Panc1 (cell line): ENCODE measurements around the gene EEF2. TPM values are rescaled to one million over a fixed set of nuclear protein-coding genes. Genes with fewer than 3 reads are reported as not detected.

Experiments
- ATAC-seq: fragments of 200-7000 bp; cut with Tn5 transposase; 2 replicates; pipeline ENCODE4 v1.9.1; 2020; ENCODE audit warnings: mild to moderate bottlenecking, moderate library complexity
- BruUV-seq: library from RNA; stranded (reverse); fragments of 400-500 nt; replicated peaks from 2 replicates; lab custom pipeline; 2021; lab: Mats Ljungman, UMichigan
- CTCF ChIA-PET: fragments of 300-600 bp; sonication (Branson Sonifier 250); formaldehyde crosslinking; loops from one replicate; lab custom pipeline; 2022; ENCODE audit warnings: antibody characterized with exemption; lab: Charles Lee
- POLR2A ChIA-PET: fragments of 300-600 bp; sonication (Branson Sonifier 250); formaldehyde crosslinking; loops from one replicate; lab custom pipeline; 2022; ENCODE audit warnings: antibody characterized with exemption; lab: Charles Lee
- DNase-seq: peaks from one replicate; pipeline ENCODE4 v3.0.0-alpha.2; 2010; ENCODE audit warnings: low read depth, low spot score
- H3K27ac ChIP-seq: 2 replicates; pipeline ENCODE4 v1.5.1; 2011; ENCODE audit warnings: mild to moderate bottlenecking, low read length, inconsistent platforms
- H3K27me3 ChIP-seq: fragments of 200-500 bp; sonication (Bioruptor generic); 2 replicates; pipeline ENCODE4 v1.6.0; 2014; ENCODE audit warnings: low read length, inconsistent platforms; ENCODE audit not compliant: control insufficient read depth, insufficient read depth
- H3K36me3 ChIP-seq: fragments of 200-500 bp; sonication (Bioruptor generic); 2 replicates; pipeline ENCODE4 v1.5.1; 2014; ENCODE audit warnings: inconsistent platforms, mild to moderate bottlenecking, low read length, moderate library complexity; ENCODE audit not compliant: control insufficient read depth, insufficient read depth
- H3K4me1 ChIP-seq: 2 replicates; pipeline ENCODE4 v1.5.1; 2011; ENCODE audit warnings: inconsistent platforms, mild to moderate bottlenecking, low read length, moderate library complexity; ENCODE audit not compliant: control insufficient read depth, insufficient read depth
- H3K4me3 ChIP-seq, 2 experiments: 2 replicates each; pipeline ENCODE4 v1.5.1; 2011 to 2012; ENCODE audit warnings: low read depth in 2 of 2, low read length in 2 of 2, mild to moderate bottlenecking in 2 of 2, inconsistent platforms in 1 of 2, moderate library complexity in 1 of 2
- H3K9me3 ChIP-seq: fragments of 200-500 bp; sonication (Bioruptor generic); 2 replicates; pipeline ENCODE4 v1.5.1; 2014; ENCODE audit warnings: low read depth, mild to moderate bottlenecking, inconsistent platforms, low read length, moderate library complexity; ENCODE audit not compliant: control insufficient read depth, insufficient read depth
- POLR2AphosphoS5 ChIP-seq: IDR thresholded peaks from 2 replicates; pipeline ENCODE4 v1.6.1; 2012; ENCODE audit warnings: mild to moderate bottlenecking, low read depth, low read length, moderate library complexity
- SIN3A ChIP-seq: IDR thresholded peaks from 2 replicates; pipeline ENCODE4 v1.6.1; 2012; ENCODE audit warnings: low read depth, mild to moderate bottlenecking, low read length, moderate library complexity, borderline replicate concordance; ENCODE audit not compliant: insufficient read depth
- TCF7L2 ChIP-seq: IDR thresholded peaks from 2 replicates; pipeline ENCODE4 v1.6.1; 2011; ENCODE audit warnings: mild to moderate bottlenecking, low read depth, low read length, inconsistent platforms
- in situ Hi-C: cut with HindIII; loops from 2 replicates; pipeline ENCODE4 v1.10.0; 2016; ENCODE audit warnings: low sequenced_read_pairs, low pct_unique_long_range_greater_than_20kb
- intact Hi-C: fragments of 100-400 bp; cut with micrococcal nuclease; formaldehyde crosslinking; loops from one replicate; pipeline ENCODE4 v1.10.0; 2022; ENCODE audit not compliant: unreplicated experiment
- total RNA-seq: library from RNA; stranded (reverse); gene quantifications from one replicate; pipeline ENCODE4 v1.2.1, GENCODE V29; 2021; ENCODE audit not compliant: unreplicated experiment
- TF ChIP-seq, protein P1 (sequence below): fragments of 450-650 bp; IDR thresholded peaks from 2 replicates; pipeline ENCODE4 v1.5.1; 2017; ENCODE audit warnings: mild to moderate bottlenecking
- TF ChIP-seq, protein P2 (sequence below), 2 experiments: IDR thresholded peaks; 2 replicates each; pipeline ENCODE4 v1.6.1; 2011 to 2012; ENCODE audit warnings: low read depth in 2 of 2, control low read depth in 1 of 2, low read length in 1 of 2, mild to moderate bottlenecking in 1 of 2, moderate library complexity in 1 of 2; ENCODE audit not compliant: insufficient read depth in 1 of 2

The EEF2 gene
- total RNA-seq, 1 experiment from 2014 or later, result 1,391 TPM

DNA sequence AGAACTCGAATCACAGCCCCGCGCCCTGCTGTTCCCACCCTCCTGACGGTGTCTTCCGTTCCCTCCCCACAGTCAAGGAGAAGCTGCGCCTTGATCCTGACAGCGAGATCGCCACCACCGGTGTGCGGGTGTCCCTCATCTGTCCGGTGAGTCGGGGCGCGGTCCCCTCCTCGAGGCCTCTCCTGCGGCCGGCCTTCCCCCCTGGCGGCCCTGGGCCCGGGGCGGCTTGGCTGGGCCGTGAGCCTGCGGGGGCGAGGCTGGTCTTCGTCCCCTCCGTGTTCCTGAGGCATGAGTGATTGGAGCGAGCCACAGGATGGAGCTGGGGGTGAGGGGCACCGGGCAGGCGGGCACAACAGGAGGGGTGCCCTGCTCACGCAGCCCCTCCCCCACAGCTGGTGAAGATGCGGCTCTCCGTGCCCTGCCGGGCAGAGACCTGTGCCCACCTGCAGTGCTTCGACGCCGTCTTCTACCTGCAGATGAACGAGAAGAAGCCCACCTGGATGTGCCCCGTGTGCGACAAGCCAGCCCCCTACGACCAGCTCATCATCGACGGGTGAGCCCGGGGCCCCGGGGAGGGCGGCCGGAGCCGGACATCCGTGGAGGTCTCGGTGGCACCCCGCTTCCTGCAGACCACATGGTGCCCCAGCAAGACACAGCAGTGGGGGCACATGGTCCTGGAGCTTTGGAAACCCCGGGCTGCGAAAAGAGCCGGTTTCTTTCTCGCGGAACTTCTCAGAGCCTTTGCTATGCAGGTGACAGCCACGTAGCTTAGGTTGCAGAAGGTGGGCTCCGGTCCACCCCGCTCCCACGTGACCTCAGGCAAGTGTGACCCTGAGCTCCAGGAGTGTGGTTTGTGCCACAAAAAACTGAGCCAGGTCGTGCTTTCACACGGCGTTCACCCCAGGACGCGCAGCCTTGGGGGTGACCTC, 48.0 kb upstream of the EEF2 start:
- H3K27ac ChIP-seq, result no peak overlapping the region
- H3K9me3 ChIP-seq, result no peaks in the 10 kb centered on the region
- ChIA-PET CTCF (no interaction called here), POLR2A (no interaction called here)
- H3K4me1 ChIP-seq, result no peaks in the 10 kb centered on the region
- no peaks in the 10 kb centered on the region for H3K36me3 ChIP-seq
- H3K4me3 ChIP-seq, result no peak overlapping the region
- TF ChIP-seq POLR2AphosphoS5 (no peak), SIN3A (no peak), TCF7L2 (no peak)
- TF ChIP-seq, protein P1, sequence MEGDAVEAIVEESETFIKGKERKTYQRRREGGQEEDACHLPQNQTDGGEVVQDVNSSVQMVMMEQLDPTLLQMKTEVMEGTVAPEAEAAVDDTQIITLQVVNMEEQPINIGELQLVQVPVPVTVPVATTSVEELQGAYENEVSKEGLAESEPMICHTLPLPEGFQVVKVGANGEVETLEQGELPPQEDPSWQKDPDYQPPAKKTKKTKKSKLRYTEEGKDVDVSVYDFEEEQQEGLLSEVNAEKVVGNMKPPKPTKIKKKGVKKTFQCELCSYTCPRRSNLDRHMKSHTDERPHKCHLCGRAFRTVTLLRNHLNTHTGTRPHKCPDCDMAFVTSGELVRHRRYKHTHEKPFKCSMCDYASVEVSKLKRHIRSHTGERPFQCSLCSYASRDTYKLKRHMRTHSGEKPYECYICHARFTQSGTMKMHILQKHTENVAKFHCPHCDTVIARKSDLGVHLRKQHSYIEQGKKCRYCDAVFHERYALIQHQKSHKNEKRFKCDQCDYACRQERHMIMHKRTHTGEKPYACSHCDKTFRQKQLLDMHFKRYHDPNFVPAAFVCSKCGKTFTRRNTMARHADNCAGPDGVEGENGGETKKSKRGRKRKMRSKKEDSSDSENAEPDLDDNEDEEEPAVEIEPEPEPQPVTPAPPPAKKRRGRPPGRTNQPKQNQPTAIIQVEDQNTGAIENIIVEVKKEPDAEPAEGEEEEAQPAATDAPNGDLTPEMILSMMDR, result no peak
- TF ChIP-seq, protein P2, sequence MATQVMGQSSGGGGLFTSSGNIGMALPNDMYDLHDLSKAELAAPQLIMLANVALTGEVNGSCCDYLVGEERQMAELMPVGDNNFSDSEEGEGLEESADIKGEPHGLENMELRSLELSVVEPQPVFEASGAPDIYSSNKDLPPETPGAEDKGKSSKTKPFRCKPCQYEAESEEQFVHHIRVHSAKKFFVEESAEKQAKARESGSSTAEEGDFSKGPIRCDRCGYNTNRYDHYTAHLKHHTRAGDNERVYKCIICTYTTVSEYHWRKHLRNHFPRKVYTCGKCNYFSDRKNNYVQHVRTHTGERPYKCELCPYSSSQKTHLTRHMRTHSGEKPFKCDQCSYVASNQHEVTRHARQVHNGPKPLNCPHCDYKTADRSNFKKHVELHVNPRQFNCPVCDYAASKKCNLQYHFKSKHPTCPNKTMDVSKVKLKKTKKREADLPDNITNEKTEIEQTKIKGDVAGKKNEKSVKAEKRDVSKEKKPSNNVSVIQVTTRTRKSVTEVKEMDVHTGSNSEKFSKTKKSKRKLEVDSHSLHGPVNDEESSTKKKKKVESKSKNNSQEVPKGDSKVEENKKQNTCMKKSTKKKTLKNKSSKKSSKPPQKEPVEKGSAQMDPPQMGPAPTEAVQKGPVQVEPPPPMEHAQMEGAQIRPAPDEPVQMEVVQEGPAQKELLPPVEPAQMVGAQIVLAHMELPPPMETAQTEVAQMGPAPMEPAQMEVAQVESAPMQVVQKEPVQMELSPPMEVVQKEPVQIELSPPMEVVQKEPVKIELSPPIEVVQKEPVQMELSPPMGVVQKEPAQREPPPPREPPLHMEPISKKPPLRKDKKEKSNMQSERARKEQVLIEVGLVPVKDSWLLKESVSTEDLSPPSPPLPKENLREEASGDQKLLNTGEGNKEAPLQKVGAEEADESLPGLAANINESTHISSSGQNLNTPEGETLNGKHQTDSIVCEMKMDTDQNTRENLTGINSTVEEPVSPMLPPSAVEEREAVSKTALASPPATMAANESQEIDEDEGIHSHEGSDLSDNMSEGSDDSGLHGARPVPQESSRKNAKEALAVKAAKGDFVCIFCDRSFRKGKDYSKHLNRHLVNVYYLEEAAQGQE (IDR thresholded peaks at IDR 0.05; ENCODE audit: insufficient read depth in 1 of 2, low read depth in 2 of 2, low read length in 1 of 2), result no peak
- in situ Hi-C loops, result no loop called here
- no peak for ATAC-seq
- BruUV-seq, result no TSS peak
- no peaks in the 10 kb centered on the region for H3K27me3 ChIP-seq
- intact Hi-C loops, result no loop called here
- DNase-seq, result no peak

DNA sequence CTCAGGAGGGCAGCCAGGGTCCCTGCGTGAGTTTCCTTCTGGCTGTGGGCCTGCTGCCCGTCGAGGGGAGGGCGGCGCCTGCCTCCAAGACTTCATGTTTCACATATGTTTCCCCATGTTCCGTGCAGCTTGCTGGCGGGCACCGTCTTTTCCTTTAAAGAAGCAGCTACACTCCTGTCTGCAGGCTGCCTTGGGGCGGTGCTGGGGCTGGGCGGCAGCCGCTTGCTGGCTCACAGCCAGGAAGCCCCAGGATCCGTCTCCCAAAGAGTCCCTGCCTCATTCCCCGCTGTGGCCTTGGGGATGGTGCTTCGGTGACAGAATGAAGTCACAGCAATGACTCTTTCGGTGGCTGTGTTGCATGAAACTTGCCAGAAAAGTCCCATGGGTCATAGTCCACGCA, 47.2 kb upstream of the EEF2 start:
- Histone ChIP-seq H3K4me3 (no peak overlapping the region), H3K4me1 (no peaks in the 10 kb centered on the region), H3K9me3 (no peaks in the 10 kb centered on the region), H3K36me3 (no peaks in the 10 kb centered on the region), H3K27me3 (no peaks in the 10 kb centered on the region), H3K27ac (no peak overlapping the region)
- TF ChIP-seq, protein P1, result no peak
- no peak for TF ChIP-seq SIN3A
- TF ChIP-seq TCF7L2, result no peak
- TF ChIP-seq, protein P2 (IDR thresholded peaks at IDR 0.05; ENCODE audit: insufficient read depth in 1 of 2, low read depth in 2 of 2, low read length in 1 of 2), result no peak
- TF ChIP-seq POLR2AphosphoS5, result no peak
- no TSS peak for BruUV-seq
- intact Hi-C loops (no loop called here), in situ Hi-C loops (no loop called here)
- ATAC-seq (no peak), DNase-seq (no peak)
- POLR2A ChIA-PET, result no interaction called here
- CTCF ChIA-PET, result no interaction called here
